Measurements from ENCODE around the gene RAB4A.

The RAB4A gene

GRCh38 chr1:229352975-229353374 is 82.1 kb downstream of the RAB4A start:
- Histone ChIP-seq H3K79me2 (no peaks in the 10 kb centered on the region), H2AFZ (no peak overlapping the region), H3K9me3 (ENCODE audit: control insufficient read depth, low read length) (no peaks in the 10 kb centered on the region), H3K36me3 (ENCODE audit: control insufficient read depth, insufficient read depth, low read length) (no peaks in the 10 kb centered on the region), H3K4me1 (no peaks in the 10 kb centered on the region), H3K4me2 (ENCODE audit: low read length) (no peak overlapping the region), H3K9ac (no peak overlapping the region), H3K27ac (no peak overlapping the region), H3K4me3 (ENCODE audit: low read depth, low read length) (no peak overlapping the region), H3K27me3 (ENCODE audit: control insufficient read depth, insufficient read depth, low read length) (no peaks in the 10 kb centered on the region)
- TF ChIP-seq CTCF (IDR thresholded peaks at IDR 0.05) = no peak

- Histone ChIP-seq H3K4me3 (ENCODE audit: low read depth, low read length) (no peak overlapping the region), H3K36me3 (ENCODE audit: control insufficient read depth, insufficient read depth, low read length) (no peaks in the 10 kb centered on the region), H2AFZ (no peak overlapping the region), H3K79me2 (no peaks in the 10 kb centered on the region), H3K9ac (no peak overlapping the region), H3K27me3 (ENCODE audit: control insufficient read depth, insufficient read depth, low read length) (no peaks in the 10 kb centered on the region), H3K27ac (no peak overlapping the region), H3K4me2 (ENCODE audit: low read length) (no peak overlapping the region), H3K4me1 (no peaks in the 10 kb centered on the region), H3K9me3 (ENCODE audit: control insufficient read depth, low read length) (no peaks in the 10 kb centered on the region)
- no peak for TF ChIP-seq CTCF (IDR thresholded peaks at IDR 0.05)
Observed at GRCh38 chr1:229354226-229354625, 83.3 kb downstream of the RAB4A start.
